Measurements from ENCODE around the gene RRBP1.

DNA sequence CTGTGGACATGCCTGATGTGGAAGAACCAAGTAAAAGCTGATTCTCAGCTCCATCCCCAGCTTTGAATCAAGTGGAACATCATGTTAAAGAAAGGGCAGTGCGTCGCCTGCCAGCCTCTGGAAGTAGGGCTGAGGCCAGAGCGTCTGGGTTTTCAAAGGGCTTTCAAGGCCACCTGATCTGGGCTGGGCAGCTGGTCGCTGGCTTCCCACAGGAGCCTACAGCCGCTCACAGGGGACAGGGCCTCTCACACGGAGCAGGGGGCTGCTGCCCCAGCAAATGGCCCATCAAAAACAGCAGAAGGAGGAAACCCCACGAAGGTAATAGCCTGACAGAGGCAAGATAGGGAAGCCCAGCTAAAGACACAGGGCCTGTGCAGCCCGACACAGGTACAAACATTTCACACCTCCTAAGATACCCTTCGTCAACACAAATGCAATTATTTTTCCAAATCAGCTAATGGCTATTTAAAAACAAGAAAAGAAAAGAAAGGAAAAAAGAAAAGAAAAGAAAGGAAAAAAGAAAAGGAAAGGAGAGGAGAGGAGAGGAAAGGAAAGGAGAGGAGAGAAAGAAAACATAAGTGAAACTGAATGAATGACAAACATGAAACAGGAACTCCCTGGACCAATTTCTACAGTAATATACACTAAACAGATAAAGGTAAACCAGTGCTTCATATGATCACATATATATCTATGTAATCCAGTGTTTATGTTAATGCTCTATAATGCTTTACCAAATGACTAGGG lies 24.8 kb downstream of the RRBP1 start:
- TF ChIP-seq, protein P1, sequence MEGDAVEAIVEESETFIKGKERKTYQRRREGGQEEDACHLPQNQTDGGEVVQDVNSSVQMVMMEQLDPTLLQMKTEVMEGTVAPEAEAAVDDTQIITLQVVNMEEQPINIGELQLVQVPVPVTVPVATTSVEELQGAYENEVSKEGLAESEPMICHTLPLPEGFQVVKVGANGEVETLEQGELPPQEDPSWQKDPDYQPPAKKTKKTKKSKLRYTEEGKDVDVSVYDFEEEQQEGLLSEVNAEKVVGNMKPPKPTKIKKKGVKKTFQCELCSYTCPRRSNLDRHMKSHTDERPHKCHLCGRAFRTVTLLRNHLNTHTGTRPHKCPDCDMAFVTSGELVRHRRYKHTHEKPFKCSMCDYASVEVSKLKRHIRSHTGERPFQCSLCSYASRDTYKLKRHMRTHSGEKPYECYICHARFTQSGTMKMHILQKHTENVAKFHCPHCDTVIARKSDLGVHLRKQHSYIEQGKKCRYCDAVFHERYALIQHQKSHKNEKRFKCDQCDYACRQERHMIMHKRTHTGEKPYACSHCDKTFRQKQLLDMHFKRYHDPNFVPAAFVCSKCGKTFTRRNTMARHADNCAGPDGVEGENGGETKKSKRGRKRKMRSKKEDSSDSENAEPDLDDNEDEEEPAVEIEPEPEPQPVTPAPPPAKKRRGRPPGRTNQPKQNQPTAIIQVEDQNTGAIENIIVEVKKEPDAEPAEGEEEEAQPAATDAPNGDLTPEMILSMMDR (IDR thresholded peaks at IDR 0.05) = no peak
- TF ChIP-seq ZFX (IDR thresholded peaks at IDR 0.05; ENCODE audit: borderline replicate concordance) = no peak
